T-helper 9 cell (primary cell): ENCODE results near the gene LILRB1.
"Not testable (repeated sequence)": the region's sequence is repeated elsewhere in the genome, so short reads cannot be mapped to it uniquely, and the experiment has no call there.

Experiments
- DNase-seq: peaks from one replicate; pipeline ENCODE4 v3.0.0-alpha.2; 2020

LILRB1 gene

DNA sequence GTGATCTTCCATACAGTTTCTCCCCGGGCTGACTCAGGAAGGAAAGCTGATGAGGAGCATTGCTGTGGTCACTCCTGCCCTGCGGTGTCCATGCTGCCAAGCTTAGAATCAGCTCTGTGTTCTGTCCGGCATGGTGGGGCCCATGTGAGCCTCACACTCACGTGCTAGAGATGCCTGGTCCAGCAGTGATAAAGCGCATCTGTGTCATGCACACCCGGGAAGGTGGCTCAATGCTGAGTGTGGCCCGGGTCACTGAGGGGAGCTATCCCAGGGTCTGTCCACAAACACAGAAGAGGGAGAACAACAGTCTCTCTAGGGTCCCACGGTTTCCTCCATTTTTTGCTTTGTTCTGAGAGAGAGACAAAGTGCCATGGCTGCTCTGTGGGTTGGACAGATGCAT lies 3.5 kb upstream of the LILRB1 start:
- DNase-seq = no peak

DNA sequence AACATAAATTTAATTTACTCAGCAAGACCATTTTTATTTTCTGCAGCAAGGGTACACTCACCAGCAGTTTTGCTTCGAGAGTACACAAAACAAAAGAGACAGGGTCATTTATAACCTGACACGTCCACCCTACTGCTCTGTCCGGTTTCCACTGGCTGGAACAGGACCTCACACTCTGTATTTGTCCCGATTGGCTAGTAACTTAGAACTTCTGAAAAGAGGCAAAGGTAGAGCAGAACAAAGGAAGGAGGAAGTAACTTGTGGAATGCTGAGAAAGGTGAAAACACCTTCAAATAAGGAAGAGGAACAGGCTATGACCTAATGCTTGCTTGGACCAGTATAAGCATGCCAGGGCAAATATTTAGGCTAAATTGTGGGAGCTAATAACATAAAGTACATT lies 2.4 kb upstream of the LILRB1 start:
- not testable (repeated sequence) for DNase-seq

DNA sequence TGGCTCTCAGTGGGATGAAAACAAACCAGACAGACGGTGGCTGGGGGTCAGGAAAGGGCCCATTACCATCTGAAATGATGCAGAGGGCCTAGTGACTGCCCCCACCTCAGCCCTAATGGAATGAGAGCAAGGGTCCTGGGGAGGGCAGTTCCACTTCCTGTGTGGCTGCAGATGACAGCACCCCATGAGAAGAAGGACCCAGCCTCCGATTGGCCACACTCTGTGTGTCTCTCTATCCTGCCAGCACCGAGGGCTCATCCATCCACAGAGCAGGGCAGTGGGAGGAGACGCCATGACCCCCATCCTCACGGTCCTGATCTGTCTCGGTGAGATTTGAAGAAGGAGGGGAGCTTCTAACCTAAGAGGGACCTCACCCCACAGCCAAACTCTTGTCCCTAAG lies 498 bp downstream of the LILRB1 start:
- DNase-seq = no peak

DNA sequence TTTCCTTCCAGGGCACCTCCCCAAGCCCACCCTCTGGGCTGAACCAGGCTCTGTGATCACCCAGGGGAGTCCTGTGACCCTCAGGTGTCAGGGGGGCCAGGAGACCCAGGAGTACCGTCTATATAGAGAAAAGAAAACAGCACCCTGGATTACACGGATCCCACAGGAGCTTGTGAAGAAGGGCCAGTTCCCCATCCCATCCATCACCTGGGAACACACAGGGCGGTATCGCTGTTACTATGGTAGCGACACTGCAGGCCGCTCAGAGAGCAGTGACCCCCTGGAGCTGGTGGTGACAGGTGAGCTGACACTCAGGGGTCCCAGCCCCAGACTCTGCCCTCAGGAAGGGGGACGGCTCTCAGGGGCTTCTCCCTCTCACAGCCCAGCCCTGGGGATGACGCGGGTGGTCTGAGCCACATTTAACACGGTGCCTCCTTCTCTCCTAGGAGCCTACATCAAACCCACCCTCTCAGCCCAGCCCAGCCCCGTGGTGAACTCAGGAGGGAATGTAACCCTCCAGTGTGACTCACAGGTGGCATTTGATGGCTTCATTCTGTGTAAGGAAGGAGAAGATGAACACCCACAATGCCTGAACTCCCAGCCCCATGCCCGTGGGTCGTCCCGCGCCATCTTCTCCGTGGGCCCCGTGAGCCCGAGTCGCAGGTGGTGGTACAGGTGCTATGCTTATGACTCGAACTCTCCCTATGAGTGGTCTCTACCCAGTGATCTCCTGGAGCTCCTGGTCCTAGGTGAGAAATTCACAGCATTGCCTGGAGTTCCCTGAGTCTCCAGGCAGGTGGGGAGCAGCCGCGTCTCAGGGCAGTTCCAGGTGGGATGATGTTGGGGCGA lies 1.4 kb downstream of the LILRB1 start:
- not testable (repeated sequence) for DNase-seq

DNA sequence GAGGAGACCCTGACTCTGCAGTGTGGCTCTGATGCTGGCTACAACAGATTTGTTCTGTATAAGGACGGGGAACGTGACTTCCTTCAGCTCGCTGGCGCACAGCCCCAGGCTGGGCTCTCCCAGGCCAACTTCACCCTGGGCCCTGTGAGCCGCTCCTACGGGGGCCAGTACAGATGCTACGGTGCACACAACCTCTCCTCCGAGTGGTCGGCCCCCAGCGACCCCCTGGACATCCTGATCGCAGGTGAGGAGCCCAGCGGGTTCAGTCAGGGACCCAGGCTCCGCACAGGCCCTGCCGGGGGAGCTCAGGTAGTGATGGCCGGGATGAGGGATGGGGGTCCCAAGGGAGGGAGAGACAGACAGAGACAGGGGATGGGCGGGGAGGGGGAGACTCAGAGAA lies 2.2 kb downstream of the LILRB1 start:
- not testable (repeated sequence) for DNase-seq

DNA sequence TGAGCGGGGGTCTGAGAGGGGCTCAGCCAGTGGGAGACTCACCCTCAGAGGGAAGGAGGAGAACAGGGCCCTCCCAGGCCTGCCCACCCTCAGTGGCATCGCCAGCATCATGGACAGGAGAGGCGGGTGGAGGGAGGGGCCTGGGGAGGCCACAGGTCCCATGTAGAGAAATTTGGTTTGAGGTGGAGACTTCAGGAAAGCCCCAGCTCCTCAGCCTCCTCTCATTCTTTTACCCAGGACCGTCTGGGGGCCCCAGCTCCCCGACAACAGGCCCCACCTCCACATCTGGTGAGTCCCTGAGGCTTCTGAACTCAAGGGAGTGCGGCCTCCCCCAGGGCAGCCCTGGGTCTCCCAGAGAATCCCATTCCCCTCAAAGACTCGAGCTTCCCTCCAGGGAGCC lies 3.1 kb downstream of the LILRB1 start:
- no peak for DNase-seq

DNA sequence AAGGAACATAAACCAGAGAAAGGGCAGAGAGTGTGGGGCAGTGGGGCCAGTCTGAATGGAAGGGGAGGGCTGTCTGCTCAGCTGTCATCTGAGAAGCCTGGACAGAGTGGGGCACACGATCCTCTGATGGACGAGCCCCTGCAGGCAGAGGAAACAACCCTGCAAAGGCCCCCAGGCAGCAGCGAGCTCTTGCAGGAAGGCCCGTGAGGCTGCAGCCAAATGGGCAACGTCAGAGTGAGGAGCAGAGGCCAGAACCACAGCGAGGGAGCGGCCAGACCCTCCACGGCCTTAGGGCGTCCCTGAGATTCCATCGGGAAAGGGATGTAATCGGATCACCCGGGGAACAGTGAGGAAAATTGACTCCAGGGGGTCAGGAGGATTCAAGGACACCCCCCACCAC lies 5.8 kb downstream of the LILRB1 start:
- DNase-seq = not testable (repeated sequence)

DNA sequence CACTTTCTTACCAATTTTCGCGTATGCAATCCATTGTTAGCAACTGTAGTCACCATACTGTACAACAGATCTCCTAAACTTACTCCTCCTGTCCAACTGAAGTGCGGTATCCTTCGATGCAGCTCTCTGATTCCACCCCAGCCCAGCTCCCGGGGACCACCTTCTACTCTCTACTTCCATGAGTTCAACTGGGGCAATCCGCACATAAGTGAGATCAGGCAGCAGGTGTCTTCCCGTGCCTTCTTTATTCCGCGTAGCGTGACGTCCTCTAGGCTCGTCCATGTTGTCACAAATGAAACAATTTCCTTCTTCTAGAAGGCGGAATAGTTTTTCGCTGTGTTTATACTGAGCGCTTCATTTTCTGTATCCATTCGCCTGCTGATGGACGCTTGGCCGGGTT lies 8.4 kb downstream of the LILRB1 start:
- DNase-seq = no peak

DNA sequence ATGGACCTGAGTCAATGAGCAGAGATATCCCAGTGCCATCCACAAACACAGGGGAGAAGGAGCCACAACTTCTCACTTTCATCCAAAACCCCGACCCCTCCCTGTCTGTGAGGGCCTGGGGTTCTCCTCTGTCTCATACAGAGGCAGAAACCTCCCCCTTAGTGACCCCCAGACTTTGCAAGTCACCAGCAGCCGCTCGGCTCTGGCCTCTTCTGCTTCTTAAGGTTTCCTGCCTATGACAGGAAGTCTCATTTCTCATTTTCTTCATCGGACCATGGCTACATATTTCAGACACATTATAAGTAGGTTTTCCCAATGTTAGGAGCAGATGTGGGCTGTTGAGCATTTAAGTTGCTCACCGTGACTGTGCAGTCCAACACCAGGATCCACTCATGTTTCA lies 12.7 kb downstream of the LILRB1 start:
- DNase-seq = not testable (repeated sequence)

DNA sequence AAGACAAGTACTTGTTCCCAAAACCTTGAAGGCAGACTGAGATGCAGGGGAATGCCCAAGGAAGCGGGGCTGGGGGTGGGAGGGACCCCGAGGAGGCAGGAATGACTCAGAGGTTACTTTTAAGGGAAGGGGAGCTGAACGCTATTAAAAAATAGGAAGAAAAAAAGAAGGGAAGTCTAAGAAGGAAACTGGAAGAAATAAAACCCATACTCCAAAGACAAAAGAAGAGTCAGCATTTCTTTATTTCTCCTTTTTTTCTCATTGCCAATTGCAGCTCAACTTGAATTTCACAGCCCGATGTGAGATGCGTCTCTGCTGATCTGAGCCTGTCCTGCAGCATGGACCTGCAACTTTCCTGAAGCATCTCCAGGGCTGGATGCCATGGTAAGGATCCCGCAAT lies 13.3 kb downstream of the LILRB1 start:
- DNase-seq = not testable (repeated sequence)

DNA sequence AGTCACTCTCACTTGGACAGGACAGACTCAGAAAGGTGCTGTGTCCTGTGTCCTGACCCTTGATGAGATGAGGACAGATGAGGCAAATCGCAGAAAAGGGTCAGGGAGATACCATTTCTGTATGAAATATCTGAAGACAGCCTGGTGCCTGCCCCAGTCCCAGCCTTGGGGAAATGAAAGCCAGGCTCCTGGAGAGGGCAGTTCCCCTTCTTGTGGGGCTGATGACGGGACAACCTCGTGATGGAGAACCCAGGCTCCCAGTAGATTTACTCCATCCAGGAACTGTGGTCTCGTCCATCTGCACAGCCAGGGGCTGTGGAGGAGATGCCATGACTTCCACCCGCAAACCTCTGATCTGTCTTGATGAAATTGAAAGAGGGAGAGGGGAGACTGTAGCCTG lies 13.8 kb downstream of the LILRB1 start:
- no peak for DNase-seq

DNA sequence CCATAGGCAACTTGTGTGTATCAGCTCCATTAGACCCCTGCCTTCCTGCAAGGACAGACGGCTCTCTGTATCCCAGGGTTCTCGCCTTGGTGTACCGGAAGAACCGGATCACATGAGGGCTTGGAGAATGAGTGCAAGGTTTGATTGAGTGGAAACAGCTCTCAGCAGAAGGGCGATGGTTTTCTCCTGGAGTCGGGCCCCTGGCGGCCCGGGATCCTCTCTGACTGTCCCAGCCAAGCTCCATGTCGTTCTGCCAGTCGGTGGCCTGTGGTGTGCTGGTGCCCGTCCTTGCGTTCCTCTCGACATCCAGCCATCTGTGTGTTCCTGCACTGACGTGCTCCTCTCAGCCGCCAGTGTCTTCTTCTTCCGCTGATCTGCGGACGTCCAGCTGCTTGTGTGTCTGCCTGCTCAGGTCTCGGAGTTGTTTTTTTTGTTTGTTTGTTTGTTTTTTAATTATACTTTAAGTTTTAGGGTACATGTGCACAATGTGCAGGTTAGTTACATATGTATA lies 16.1 kb downstream of the LILRB1 start:
- DNase-seq = no peak

DNA sequence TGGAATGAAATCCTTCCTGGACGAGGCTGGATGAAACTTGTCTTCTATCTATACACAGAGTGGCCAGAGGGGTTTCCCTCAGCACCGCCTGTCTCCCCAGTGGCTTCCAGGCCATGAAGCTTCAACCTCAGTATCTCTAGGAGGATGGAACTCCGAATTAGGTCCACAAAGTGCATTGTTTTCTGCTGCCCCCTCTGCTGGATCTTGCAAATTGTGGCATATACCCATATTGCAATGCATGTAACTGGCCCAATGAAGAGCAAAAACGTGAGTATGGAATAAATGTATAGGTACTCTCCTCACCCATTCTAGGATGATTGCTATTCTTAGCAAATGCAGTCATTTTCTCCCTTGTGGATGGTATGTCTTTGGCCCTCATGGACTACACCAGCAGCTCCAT lies 17.8 kb downstream of the LILRB1 start:
- DNase-seq = no peak

DNA sequence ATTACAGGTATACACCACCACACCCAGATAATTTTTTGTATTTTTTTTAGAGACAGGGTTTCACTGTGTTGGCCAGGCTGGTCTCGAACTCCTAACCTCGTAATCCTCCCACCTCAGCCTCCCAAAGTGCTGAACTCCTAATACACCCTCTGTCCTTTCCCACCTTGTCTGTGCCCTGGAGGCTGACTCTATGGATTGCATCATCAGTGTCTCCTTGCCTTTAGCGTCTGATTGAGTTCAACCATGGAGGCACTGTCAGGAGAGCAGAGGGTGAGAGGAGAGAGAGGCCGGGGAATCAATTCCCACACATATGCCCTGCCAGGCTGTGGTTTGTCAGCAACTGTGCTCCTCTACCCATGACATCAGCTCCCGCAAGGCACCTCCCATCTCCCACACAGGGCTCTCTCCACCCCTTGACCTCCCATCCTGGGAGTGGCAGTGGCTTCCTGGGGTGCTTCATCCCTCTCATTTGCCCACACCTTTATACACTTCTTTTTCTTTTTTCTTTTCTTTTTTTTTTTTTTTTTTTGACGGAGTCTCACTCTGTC lies 19.9 kb downstream of the LILRB1 start:
- no peak for DNase-seq

DNA sequence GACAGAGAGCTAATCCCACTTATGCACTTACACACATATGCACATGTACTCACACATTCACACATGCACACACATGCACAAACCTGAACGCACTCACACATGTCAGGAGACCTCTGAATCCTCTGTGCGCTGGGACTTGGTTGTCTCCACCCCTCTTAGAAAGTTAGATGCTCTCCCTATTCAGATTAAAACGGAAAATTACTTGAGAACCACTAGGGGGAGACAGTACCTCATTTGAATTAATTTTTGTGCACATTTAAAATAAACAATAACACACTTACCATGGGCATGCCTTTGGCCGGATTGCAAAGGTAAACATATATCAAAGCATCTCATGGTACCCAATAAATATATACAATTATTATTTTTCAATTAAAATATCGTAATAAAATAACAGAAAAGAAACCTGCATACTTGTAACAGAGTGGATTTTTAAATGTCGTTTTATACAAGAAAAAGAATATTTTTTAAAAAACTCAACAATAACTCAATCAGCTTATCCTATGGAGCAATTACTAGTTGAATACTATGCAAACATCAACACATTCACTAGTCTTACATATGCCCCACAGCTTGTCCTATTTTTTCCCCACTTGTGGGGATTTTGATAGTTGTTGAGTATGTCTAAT lies 23.0 kb downstream of the LILRB1 start:
- DNase-seq = no peak

DNA sequence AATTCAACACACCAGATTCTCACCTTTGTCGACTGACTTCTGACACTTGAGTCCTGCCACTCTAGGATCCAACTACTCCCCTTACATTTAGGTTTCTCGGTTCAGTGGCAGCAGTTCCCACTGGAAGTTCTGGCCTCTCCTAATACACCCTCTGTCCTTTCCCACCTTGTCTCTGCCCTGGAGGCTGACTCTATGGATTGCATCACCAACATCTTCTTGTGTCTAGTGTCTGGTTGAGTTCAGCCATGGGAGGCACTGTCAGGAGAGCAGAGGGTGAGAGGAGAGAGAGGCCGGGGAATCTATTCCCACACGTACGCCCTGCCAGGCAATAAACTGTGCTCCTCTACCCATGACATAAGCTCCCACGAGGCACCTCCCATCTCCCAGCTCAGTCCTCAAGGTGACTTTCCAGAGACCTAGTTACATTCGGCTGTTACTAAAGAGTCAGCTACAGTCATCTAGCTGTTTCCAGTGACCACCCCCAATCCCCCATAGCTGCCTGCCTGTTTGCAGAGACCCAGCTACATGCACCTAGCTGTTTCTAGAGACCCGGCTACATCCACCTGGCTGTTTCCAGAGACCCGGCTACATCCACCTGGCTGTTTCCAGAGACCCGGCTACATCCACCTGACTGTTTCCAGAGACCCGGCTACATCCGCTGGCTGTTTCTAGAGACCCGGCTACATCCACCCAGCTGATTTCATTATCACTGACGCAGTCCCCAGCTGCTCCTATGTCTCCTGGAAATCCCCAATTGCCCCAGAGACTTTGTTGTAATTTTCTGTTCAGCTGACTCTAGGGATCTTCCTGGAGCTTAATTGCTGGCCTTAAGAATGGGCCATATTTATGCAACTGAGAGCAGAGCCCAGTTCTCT lies 24.4 kb downstream of the LILRB1 start:
- DNase-seq = no peak

DNA sequence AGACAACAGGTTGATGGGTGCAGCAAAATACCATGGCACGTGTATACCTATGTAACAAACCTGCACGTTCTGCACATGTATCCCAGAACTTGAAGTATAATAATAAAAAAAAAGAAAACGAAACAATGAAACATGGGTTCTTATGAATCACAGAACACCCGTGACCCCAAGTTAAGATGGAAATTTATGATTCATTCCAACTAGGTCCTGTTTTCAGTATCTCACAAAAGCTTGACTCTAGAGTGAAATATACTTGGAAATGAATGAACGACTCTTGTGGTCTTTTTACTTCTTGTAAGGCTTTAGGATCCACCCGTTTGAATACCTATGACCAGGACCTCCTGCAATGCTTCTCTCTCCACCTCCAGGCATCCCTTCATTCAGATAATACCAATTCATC lies 29.0 kb downstream of the LILRB1 start:
- DNase-seq = no peak

DNA sequence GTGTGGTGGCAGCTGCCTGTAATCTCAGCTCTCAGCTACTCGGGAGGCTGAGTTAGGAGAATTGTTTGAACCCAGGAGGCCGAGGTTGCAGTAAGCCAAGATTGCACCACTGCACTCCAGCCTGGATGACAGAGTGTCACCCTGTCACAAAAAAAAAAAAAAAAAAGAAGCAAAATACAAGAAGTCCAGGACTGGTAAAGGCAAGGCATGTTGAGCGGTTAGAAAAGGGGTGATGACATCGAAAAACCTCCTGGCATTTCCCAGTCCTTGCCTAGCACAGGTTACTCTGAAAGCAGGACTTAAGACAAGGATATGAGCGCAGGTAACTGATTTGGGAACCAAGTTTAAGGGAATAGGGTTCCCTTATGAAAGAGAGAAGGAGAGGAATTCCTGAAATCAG lies 30.0 kb downstream of the LILRB1 start:
- DNase-seq = no peak

DNA sequence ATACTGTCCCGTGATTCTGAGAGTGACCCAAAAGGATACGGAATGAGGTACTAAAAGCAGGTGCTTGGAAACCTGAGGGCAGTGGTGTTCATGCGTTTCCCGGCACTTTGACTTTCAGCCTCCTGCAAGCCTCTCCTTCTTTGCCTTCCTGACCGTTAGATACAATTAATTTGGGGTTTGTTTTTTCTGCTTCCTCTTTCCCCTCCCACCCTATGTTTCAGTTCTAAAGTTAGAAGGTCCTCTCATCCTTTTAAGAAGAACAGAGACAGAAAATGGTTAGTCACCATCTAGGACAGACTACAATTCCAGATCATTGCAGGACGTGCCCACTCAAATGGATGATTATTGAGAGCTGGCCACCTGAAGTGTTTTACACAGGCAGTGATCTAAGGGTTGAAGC lies 30.7 kb downstream of the LILRB1 start:
- DNase-seq = no peak

DNA sequence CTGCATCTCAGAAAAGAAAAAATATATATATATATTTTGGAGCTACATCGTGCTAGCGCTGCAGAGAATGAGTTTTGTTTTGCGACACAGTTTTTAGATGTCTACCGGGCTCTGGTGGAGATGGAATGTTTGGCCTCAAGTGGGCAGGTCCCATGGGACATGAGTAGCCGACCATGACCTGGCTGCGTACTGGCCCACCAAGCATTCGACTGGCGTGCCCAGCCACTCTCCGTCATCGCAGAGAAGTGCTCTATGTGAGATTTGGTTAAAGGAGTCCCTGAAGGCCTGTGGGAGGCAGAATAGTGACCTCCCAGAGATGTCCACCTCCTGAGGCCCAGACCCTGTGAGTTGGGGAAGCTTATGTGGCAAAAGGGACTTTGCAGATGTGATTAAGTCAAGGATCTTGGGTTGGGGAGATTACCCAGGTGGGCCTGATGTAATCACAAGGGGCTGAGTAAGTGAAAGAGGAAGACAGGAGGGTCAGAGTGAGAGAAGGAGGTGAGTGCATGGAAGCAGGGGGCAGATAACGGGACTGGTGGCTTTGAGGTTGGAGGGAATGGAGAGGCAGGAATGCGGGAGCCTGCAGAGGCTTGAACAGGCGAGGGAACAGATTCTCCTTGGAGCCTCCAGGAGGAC lies 31.7 kb downstream of the LILRB1 start:
- no peak for DNase-seq

DNA sequence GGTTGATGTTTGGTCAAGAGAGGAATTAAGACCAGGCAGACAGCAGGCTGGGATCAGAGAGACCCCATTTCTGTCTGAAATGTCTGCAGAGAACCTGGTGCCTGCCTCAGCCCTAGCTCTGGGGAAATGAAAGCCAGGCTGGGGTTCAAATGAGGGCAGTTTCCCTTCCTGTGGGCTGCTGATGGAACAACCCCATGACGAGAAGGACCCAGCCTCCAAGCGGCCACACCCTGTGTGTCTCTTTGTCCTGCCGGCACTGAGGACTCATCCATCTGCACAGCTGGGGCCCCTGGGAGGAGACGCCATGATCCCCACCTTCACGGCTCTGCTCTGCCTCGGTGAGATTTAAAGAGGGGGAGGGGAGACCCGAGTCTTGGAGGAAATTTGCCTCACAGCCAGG lies 32.4 kb downstream of the LILRB1 start, which contains the start of gene LILRB4:
LILRB4 (plus strand) TSS at position 256 of the 400 bp plus-strand sequence; CDS start at position 305, 49 bp downstream.
- DNase-seq = no peak

DNA sequence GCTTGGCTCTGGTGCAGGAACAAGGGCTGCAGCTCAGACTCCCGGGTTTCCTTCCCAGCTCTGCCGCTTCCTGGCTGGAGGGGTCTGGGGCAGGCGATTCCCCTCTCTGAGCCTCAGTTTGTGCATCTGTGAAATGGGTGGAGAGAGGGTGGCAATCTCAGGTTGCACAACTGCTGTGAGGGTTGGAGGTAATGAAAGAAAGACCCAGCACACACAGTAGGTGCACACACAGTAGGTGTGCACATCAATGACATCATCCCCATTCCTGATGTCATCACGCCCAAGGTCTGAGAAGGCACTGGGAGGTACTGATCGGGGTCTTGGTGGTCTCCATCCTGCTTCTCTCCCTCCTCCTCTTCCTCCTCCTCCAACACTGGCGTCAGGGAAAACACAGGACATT lies 35.2 kb downstream of the LILRB1 start:
- no peak for DNase-seq
